CD4-positive, alpha-beta memory T cell (primary cell): ENCODE data around the gene XPNPEP3. TPM values are rescaled to one million over a fixed set of nuclear protein-coding genes. Genes with fewer than 3 reads are reported as not detected.
A peak's percentile ranks its signal among the peaks of the same experiment; 100 is the strongest.

Experiments used
- CTCF ChIA-PET: fragments of 350-600 bp; sonication (Branson Sonifier 250); formaldehyde crosslinking; loops from one replicate; lab custom pipeline; 2021; ENCODE audit warnings: inconsistent platforms; ENCODE audit not compliant: partially characterized antibody; lab: Charles Lee
- POLR2A ChIA-PET: fragments of 350-600 bp; sonication (Branson Sonifier 250); formaldehyde crosslinking; loops from one replicate; lab custom pipeline; 2021; ENCODE audit not compliant: partially characterized antibody; lab: Charles Lee
- DNase-seq, 5 donors: peaks; one replicate each; pipeline versions ENCODE4 v3.0.0 to v3.0.0-alpha.2; 2020 to 2022; ENCODE audit warnings: mixed read lengths in 1 of 5
- H3K27ac ChIP-seq: one replicate; pipeline ENCODE4 v1.7.0; 2013; ENCODE audit warnings: low read depth, low read length
- H3K27me3 ChIP-seq: 2 replicates; pipeline ENCODE4 v1.7.0; 2013; ENCODE audit warnings: mild to moderate bottlenecking, low read length, moderate library complexity; ENCODE audit not compliant: insufficient read depth
- H3K36me3 ChIP-seq: 2 replicates; pipeline ENCODE4 v1.7.0; 2013; ENCODE audit warnings: mild to moderate bottlenecking, low read length, moderate library complexity; ENCODE audit not compliant: insufficient read depth
- H3K4me1 ChIP-seq: 2 replicates; pipeline ENCODE4 v1.7.0; 2013; ENCODE audit warnings: mild to moderate bottlenecking, low read length, moderate library complexity; ENCODE audit not compliant: insufficient read depth
- H3K4me3 ChIP-seq, 2 donors: one replicate each; pipeline ENCODE4 v1.7.0; 2013; ENCODE audit warnings: low read length in 2 of 2, mild to moderate bottlenecking in 1 of 2
- H3K9me3 ChIP-seq, 2 donors: one replicate each; pipeline ENCODE4 v1.7.0; 2013; ENCODE audit warnings: low read length in 2 of 2, control low read depth in 1 of 2; ENCODE audit not compliant: control insufficient read depth in 1 of 2
- H3K27ac Mint-ChIP-seq, 7 donors: one replicate each; pipeline ENCODE4 v1.8.0; 2020 to 2021; ENCODE audit warnings: mixed read lengths in 7 of 7, mild to moderate bottlenecking in 6 of 7, inconsistent platforms in 3 of 7, moderate library complexity in 3 of 7
- H3K27me3 Mint-ChIP-seq, 2 donors: one replicate each; pipeline ENCODE4 v1.8.0; 2020 to 2021; ENCODE audit warnings: mixed read lengths in 2 of 2
- H3K36me3 Mint-ChIP-seq, 2 donors: one replicate each; pipeline ENCODE4 v1.8.0; 2020 to 2021; ENCODE audit warnings: mixed read lengths in 2 of 2, inconsistent platforms in 1 of 2, mild to moderate bottlenecking in 1 of 2
- H3K4me1 Mint-ChIP-seq, 4 donors: one replicate each; pipeline ENCODE4 v1.8.0; 2020 to 2021; ENCODE audit warnings: mixed read lengths in 4 of 4, mild to moderate bottlenecking in 1 of 4
- H3K4me3 Mint-ChIP-seq, 8 donors: one replicate each; pipeline ENCODE4 v1.8.0; 2020 to 2021; ENCODE audit warnings: mixed read lengths in 8 of 8, mild to moderate bottlenecking in 7 of 8, moderate library complexity in 6 of 8, inconsistent platforms in 3 of 8
- H3K9me3 Mint-ChIP-seq, 8 donors: one replicate each; pipeline ENCODE4 v1.8.0; 2020 to 2021; ENCODE audit warnings: mixed read lengths in 8 of 8, mild to moderate bottlenecking in 5 of 8, inconsistent platforms in 3 of 8, moderate library complexity in 1 of 8
- intact Hi-C: fragments of 100-400 bp; cut with micrococcal nuclease; formaldehyde crosslinking; loops from one replicate; pipeline ENCODE4 v1.15.1; 2023
- polyA plus RNA-seq, 2 donors: library from polyadenylated mRNA; unstranded; fragments of 300-500 nt; fragmentation: Illumina TruSeq; gene quantifications; one replicate each; pipeline ENCODE4 v1.2.3, GENCODE V29; 2021
- total RNA-seq, 2 experiments: library from RNA; stranded (reverse); gene quantifications; one replicate each; pipeline ENCODE4 v1.2.3, GENCODE V29; 2021

The XPNPEP3 gene
- total and polyA plus RNA-seq, 4 experiments from 2014 or later, result 3.7 to 20.0 (median 13.8) TPM

DNA sequence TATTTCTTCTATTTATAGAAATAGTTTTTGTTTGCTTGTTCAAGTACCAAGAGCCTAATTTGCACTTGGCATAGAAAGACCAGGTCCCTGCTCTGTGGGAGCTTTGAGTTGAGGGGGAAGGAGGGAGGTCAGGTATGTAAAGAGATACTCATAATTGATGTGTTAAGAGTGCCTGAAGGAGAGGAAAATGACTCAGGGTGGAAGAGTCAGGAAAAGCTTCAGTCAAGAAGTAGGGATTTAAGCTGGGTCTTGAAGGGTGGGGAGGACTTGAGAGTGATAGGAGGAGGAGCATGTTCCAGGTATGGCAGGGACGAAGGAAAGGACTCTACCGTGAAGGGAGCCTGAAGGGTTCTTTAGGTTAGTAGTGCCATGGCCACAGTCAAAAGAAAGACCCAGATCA, 103.2 kb downstream of the XPNPEP3 start:
- no peaks in the 10 kb centered on the region for H3K9me3 ChIP-seq
- DNase-seq, result no peak
- Mint-ChIP-seq H3K36me3 (peaks cover 21 to 47% of the 10 kb centered on the region in 2 donors), H3K9me3 (no peaks in the 10 kb centered on the region), H3K4me1 (peaks cover 7 to 24% (median 12%) of the 10 kb centered on the region in 4 donors), H3K4me3 (no peak overlapping the region), H3K27me3 (no peaks in the 10 kb centered on the region), H3K27ac (peak overlapping the region; percentile 5 to 86 (median 49))
- POLR2A ChIA-PET, result interaction anchor here (1.6 to 1.7 kb wide), 2 partner anchors 9 to 133 kb away, joined by 6 to 9 read pairs; partner anchors contain the start of gene RBX1
- peaks cover 7% of the 10 kb centered on the region for H3K4me1 ChIP-seq
- peaks cover 15% of the 10 kb centered on the region for H3K36me3 ChIP-seq
- CTCF ChIA-PET, result no interaction called here
- H3K27ac ChIP-seq, result no peak overlapping the region
- no peaks in the 10 kb centered on the region for H3K27me3 ChIP-seq
- intact Hi-C loops, result no loop called here
- H3K4me3 ChIP-seq, result no peak overlapping the region

DNA sequence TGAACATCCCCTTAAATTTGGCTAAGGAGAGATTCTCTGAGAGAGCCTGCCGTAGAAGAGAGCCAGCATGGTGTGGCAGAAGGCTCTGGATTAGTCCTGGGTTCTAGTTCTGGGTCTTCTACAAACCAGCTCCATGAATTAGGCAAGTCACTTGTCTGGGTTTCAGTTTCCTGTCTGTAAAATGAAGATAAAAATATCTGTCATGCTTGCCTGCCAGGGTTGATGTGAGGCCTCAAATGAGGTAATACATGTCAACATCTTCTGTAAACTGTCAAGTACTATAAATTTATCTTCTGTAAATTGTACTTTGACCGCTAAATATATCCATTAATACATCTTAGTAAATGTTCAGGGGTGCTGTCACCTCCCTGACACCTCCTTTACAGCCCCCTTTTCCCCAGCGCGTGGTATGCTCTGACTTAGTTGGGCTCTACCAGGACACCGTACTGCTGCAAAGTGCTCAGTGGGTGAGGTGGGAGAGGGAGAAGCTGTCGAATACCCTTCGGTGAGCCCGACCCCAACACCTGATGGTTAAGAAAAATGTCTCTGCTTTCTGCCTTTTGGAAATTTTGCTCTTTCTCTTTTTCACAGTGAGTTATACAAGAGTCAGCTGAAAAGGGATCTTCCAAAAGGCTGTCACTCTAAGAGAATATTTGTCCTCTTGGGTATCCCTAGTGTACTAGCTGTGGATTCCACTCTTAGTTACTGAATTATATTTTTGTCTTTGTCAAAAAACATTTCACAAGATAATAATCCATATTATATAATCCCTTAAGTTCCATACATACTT, 109.2 kb downstream of the XPNPEP3 start:
- Mint-ChIP-seq H3K27ac (peak overlapping the region in 3 of 7 donors; percentile 20 to 57 (median 42)), H3K4me3 (no peak overlapping the region), H3K27me3 (no peaks in the 10 kb centered on the region), H3K36me3 (peaks cover 33 to 55% of the 10 kb centered on the region in 2 donors), H3K4me1 (peaks cover 2 to 11% (median 7%) of the 10 kb centered on the region in 4 donors), H3K9me3 (no peaks in the 10 kb centered on the region)
- no peaks in the 10 kb centered on the region for H3K27me3 ChIP-seq
- ChIA-PET POLR2A (interaction anchor here (1.7 kb wide), 1 partner anchor 125 kb away, joined by 3 read pairs; no protein-coding TSS in a partner anchor), CTCF (interaction anchor here (1.9 kb wide), 1 partner anchor 44 kb away, joined by 8 read pairs; no protein-coding TSS in a partner anchor)
- intact Hi-C loops, result no loop called here
- no peaks in the 10 kb centered on the region for H3K4me1 ChIP-seq
- no peaks in the 10 kb centered on the region for H3K9me3 ChIP-seq
- peaks cover 60% of the 10 kb centered on the region for H3K36me3 ChIP-seq
- H3K4me3 ChIP-seq, result no peak overlapping the region
- DNase-seq, result no peak
- no peak overlapping the region for H3K27ac ChIP-seq

DNA sequence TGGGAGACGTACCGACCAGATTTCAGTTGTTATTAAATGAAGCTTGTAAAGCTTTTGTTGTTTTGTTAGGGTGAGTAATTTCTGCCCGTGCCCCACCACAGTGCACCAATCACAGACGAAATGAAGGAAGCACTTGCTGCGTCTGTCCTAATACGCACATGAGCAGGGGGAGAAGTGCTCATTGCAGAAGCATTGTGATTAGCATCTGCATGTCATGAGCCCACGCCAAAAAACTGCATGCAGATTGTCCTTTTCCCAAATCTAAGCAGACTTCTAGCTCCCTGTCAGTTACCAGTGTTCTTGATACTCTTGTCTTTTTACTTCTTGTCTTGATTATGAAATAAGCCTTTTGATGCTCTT, 109.8 kb downstream of the XPNPEP3 start:
- Mint-ChIP-seq H3K27me3 (no peaks in the 10 kb centered on the region), H3K4me1 (peaks cover 2 to 11% (median 7%) of the 10 kb centered on the region in 4 donors), H3K4me3 (no peak overlapping the region), H3K9me3 (no peaks in the 10 kb centered on the region), H3K27ac (peak overlapping the region in 2 of 7 donors; percentile 42 to 53), H3K36me3 (peaks cover 33 to 56% of the 10 kb centered on the region in 2 donors)
- ChIA-PET POLR2A (interaction anchor here (1.7 kb wide), 1 partner anchor 124 kb away, joined by 3 read pairs; no protein-coding TSS in a partner anchor), CTCF (interaction anchor here (1.9 kb wide), 1 partner anchor 44 kb away, joined by 8 read pairs; no protein-coding TSS in a partner anchor)
- no peak overlapping the region for H3K27ac ChIP-seq
- H3K4me3 ChIP-seq, result no peak overlapping the region
- intact Hi-C loops, result no loop called here
- H3K4me1 ChIP-seq, result no peaks in the 10 kb centered on the region
- no peaks in the 10 kb centered on the region for H3K9me3 ChIP-seq
- no peak for DNase-seq
- peaks cover 60% of the 10 kb centered on the region for H3K36me3 ChIP-seq
- H3K27me3 ChIP-seq, result no peaks in the 10 kb centered on the region

DNA sequence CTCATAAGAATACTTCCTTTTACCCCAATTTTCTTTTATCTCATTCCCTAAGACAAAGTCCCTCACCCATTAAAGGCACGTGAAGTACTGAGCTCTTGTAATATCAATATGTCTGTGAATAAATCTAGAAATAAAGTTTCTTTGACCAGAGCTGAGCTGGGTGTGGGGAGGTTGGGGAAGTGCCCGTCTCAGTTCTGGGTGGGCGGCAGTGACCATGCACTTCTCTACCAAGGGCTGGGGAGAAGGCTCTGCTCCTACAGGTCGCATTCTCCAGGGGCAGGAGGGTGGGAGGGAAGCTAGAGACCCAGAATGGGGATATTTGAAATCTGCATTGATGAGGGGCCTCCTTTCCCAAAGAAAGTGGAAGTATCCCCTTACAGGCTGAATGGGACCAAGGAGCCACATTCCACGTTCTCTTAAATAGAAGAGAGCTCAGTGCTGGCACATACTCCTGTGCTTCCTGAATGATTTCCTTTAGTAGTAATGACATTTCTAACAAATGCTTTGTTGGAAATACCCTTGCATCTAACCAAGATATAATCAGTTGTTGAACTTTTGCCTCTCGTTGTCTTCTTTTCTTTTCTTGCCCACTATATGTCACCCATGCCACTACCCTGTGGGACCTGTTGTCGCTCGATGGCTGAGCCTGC, 110.3 kb downstream of the XPNPEP3 start:
- Histone ChIP-seq H3K27ac (no peak overlapping the region), H3K4me1 (no peaks in the 10 kb centered on the region), H3K9me3 (no peaks in the 10 kb centered on the region), H3K36me3 (peaks cover 64% of the 10 kb centered on the region), H3K4me3 (no peak overlapping the region), H3K27me3 (no peaks in the 10 kb centered on the region)
- no peak for DNase-seq
- intact Hi-C loops, result no loop called here
- Mint-ChIP-seq H3K4me3 (no peak overlapping the region), H3K4me1 (peaks cover 2 to 9% (median 6%) of the 10 kb centered on the region in 4 donors), H3K27ac (peak overlapping the region in 2 of 7 donors; percentile 5 to 53), H3K9me3 (no peaks in the 10 kb centered on the region), H3K27me3 (no peaks in the 10 kb centered on the region), H3K36me3 (peaks cover 38 to 61% of the 10 kb centered on the region in 2 donors)
- ChIA-PET CTCF (interaction anchor here (1.9 kb wide), 1 partner anchor 45 kb away, joined by 8 read pairs; no protein-coding TSS in a partner anchor), POLR2A (interaction anchor here (1.7 kb wide), 1 partner anchor 124 kb away, joined by 3 read pairs; no protein-coding TSS in a partner anchor)

DNA sequence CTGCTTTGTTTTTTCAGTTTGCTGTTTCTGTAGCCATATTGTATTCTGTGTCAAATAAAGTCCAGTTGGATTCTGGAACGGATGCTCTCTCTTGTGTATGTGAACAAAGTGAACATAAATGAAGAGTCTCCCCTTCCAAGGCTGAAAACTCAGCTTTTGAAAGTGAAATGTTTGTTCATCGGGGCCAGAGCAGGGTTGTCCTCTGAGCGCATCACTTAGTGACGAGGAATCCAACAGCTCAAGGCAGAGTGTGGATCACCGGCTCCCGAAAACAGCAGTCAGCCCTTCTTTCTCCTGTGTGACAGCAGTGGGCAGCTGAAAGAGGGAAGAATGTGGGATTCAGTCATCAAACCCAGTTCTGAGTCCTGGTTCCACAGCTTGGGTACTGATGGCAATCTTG, 115.6 kb downstream of the XPNPEP3 start:
- no peaks in the 10 kb centered on the region for H3K27me3 Mint-ChIP-seq
- H3K4me1 ChIP-seq, result no peaks in the 10 kb centered on the region
- no peaks in the 10 kb centered on the region for H3K9me3 ChIP-seq
- no peak overlapping the region for H3K4me3 ChIP-seq
- CTCF ChIA-PET, result interaction anchor here (1.6 kb wide), 1 partner anchor 50 kb away, joined by 6 read pairs; no protein-coding TSS in a partner anchor
- intact Hi-C loops, result no loop called here
- H3K36me3 ChIP-seq, result peaks cover 37% of the 10 kb centered on the region
- no peak for DNase-seq
- no peaks in the 10 kb centered on the region for H3K27me3 ChIP-seq
- H3K27ac Mint-ChIP-seq, result no peak overlapping the region
- no peaks in the 10 kb centered on the region for H3K9me3 Mint-ChIP-seq
- peaks cover 0 to 5% (median 0%) of the 10 kb centered on the region in 4 donors for H3K4me1 Mint-ChIP-seq
- H3K27ac ChIP-seq, result no peak overlapping the region
- H3K4me3 Mint-ChIP-seq, result no peak overlapping the region
- POLR2A ChIA-PET, result interaction anchor here (1.5 to 3.4 kb wide), 2 partner anchors 21 to 50 kb away, joined by 7 to 16 read pairs; partner anchors contain the start of gene RBX1
- H3K36me3 Mint-ChIP-seq, result peaks cover 21 to 31% of the 10 kb centered on the region in 2 donors

DNA sequence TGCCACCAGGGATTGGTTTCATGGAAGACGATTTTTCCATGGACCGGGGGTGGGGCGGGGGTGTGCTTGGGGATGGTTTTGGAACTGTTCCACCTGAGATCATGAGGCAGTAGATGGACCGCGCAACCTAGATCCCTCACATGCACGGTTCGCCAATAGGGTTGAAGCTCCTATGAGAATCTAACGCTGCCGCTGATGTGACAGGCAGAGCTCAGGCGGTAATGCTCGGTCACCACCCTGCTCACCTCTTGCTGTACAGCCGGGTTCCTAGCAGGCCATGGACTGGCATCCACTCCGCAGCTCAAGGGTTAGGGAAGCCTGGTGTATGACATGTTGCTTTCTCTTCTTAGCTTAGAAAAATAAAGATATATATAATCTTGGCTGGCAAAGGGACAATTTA, 116.2 kb downstream of the XPNPEP3 start:
- CTCF ChIA-PET, result no interaction called here

DNA sequence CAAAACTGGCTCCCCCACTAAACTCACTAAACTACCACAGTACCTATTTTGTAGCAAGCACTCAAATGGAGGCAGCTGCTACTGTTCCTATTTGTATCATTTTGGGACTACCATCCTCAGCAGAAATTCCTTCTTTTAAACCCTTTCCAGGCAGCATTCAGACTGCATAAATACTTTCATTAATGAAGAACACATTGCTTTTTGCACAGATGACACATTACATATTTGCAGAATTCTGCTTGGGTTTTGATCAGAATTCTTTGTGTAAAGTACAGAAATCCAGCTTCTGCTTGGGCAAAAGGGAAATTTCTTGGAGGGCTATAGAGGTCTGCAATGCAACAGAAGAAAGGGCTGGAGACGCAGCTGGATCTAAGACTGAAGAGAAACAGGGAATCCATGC, 118.4 kb downstream of the XPNPEP3 start:
- Mint-ChIP-seq H3K4me1 (peaks cover 0 to 4% (median 0%) of the 10 kb centered on the region in 4 donors), H3K9me3 (no peaks in the 10 kb centered on the region), H3K4me3 (no peak overlapping the region), H3K27ac (no peak overlapping the region), H3K36me3 (peaks cover 17 to 20% of the 10 kb centered on the region in 2 donors), H3K27me3 (no peaks in the 10 kb centered on the region)
- CTCF ChIA-PET, result no interaction called here
- no peak overlapping the region for H3K4me3 ChIP-seq
- no peak for DNase-seq
- POLR2A ChIA-PET, result no interaction called here
- no peak overlapping the region for H3K27ac ChIP-seq
- H3K9me3 ChIP-seq, result no peaks in the 10 kb centered on the region
- H3K27me3 ChIP-seq, result no peaks in the 10 kb centered on the region
- intact Hi-C loops, result no loop called here
- H3K4me1 ChIP-seq, result no peaks in the 10 kb centered on the region
- peaks cover 18% of the 10 kb centered on the region for H3K36me3 ChIP-seq

More for the DNA sequence above, 116.2 kb downstream of the XPNPEP3 start:
- DNase-seq, result no peak
- peaks cover 19 to 29% of the 10 kb centered on the region in 2 donors for H3K36me3 Mint-ChIP-seq
- Histone ChIP-seq H3K9me3 (no peaks in the 10 kb centered on the region), H3K4me3 (no peak overlapping the region), H3K27me3 (no peaks in the 10 kb centered on the region), H3K27ac (no peak overlapping the region), H3K36me3 (peaks cover 32% of the 10 kb centered on the region), H3K4me1 (no peaks in the 10 kb centered on the region)
- H3K9me3 Mint-ChIP-seq, result no peaks in the 10 kb centered on the region
- intact Hi-C loops, result no loop called here
- no peaks in the 10 kb centered on the region for H3K27me3 Mint-ChIP-seq
- H3K4me3 Mint-ChIP-seq, result no peak overlapping the region
- POLR2A ChIA-PET, result interaction anchor here (3.4 kb wide), 1 partner anchor 22 kb away, joined by 16 read pairs; the partner anchor contains the start of gene RBX1
- no peak overlapping the region for H3K27ac Mint-ChIP-seq
- H3K4me1 Mint-ChIP-seq, result peaks cover 0 to 5% (median 0%) of the 10 kb centered on the region in 4 donors
